Right cardiac atrium (tissue), 5 donors: ENCODE data around the gene RAB30. TPM values are rescaled to one million over a fixed set of nuclear protein-coding genes. Genes with fewer than 3 reads are reported as not detected.
A peak's percentile ranks its signal among the peaks of the same experiment; 100 is the strongest.

Experiments
- ATAC-seq, 2 donors: fragments of 200-7000 bp; cut with Tn5 transposase; one replicate each; pipeline versions ENCODE4 v1.8.0 to v1.9.1; 2020; ENCODE audit warnings: moderate library complexity in 2 of 2, mild to moderate bottlenecking in 1 of 2
- DNase-seq, 3 donors: peaks; one replicate each; pipeline ENCODE4 v3.0.0-alpha.2; 2020
- H3K27ac ChIP-seq: one replicate; pipeline ENCODE4 v1.5.1; 2013; ENCODE audit warnings: mild to moderate bottlenecking, low read length, control low read depth, moderate library complexity
- H3K27me3 ChIP-seq: one replicate; pipeline ENCODE4 v1.6.1; 2013; ENCODE audit not compliant: control insufficient read depth, insufficient read depth
- H3K4me1 ChIP-seq: one replicate; pipeline ENCODE4 v1.6.1; 2013; ENCODE audit warnings: low read length; ENCODE audit not compliant: control insufficient read depth, insufficient read depth
- H3K4me3 ChIP-seq: one replicate; pipeline ENCODE4 v1.5.1; 2013; ENCODE audit warnings: low read length, control low read depth
- H3K9me3 ChIP-seq: one replicate; pipeline ENCODE4 v1.6.1; 2013; ENCODE audit warnings: low read length; ENCODE audit not compliant: control insufficient read depth
- WGBS: extraction: QIAGEN DNeasy Blood & Tissue Kit; methylation state at CpG from one replicate; pipeline ENCODE4 v1.1.7; 2013; 5-methylcytosine and 5-hydroxymethylcytosine counted together
- intact Hi-C, 4 donors: fragments of 100-400 bp; cut with DNase I; formaldehyde crosslinking; loops; one replicate each; pipeline versions ENCODE4 v1.11.0 to v1.14.0; 2022 to 2023
- long read RNA-seq, 4 donors: library from polyadenylated mRNA; unstranded; transcript quantifications; one replicate each; pipeline ENCODE4 v2.0.0, GENCODE V29; 2020 to 2021
- polyA plus RNA-seq: library from polyadenylated mRNA; stranded (reverse); fragments of 200-250 nt; gene quantifications from one replicate; pipeline ENCODE4 v1.2.3, GENCODE V29; 2013
- total RNA-seq, 4 donors: library from RNA; stranded (reverse); fragmentation: NEBNext Ultra II Directional; extraction: Animal tissue kit (Norgen Biotek cat#: 25700); gene quantifications; one replicate each; pipeline ENCODE4 v1.2.1, GENCODE V29; 2021
- donor health status: healthy with polysubstance abuse.
- donor health status: DM: no; HTN: yes; CAD: no.
- donor health status: DM: no; HTN: no; CAD: no.
- donor health status: DM: no; HTN: yes; CAD: no; lungs with severe emphysema.
- donor health status: DM: yes; HTN: yes; CAD: no.

RAB30 gene, protein sequence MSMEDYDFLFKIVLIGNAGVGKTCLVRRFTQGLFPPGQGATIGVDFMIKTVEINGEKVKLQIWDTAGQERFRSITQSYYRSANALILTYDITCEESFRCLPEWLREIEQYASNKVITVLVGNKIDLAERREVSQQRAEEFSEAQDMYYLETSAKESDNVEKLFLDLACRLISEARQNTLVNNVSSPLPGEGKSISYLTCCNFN
- total RNA-seq (10 to 100 TPM; 22.3 to 30.6 (median 26.8) TPM), polyA plus RNA-seq (4.6 TPM)
- long read RNA-seq, donor 1, full-length matches to known transcripts = 7 of 17 reads
- long read RNA-seq, donor 1, partial matches to known transcripts = 1 of 17 reads
- long read RNA-seq, donor 1, other reads (novel, unspliced or antisense) = 9 of 17 reads
- long read RNA-seq, donor 2, partial matches to known transcripts = 0 of 12 reads
- long read RNA-seq, donor 2, other reads (novel, unspliced or antisense) = 7 of 12 reads
- long read RNA-seq, donor 3, full-length matches to known transcripts = 13 of 23 reads
- long read RNA-seq, donor 3, partial matches to known transcripts = 0 of 23 reads
- long read RNA-seq, donor 3, other reads (novel, unspliced or antisense) = 10 of 23 reads
- long read RNA-seq, donor 4, partial matches to known transcripts = 0 of 7 reads
- long read RNA-seq, donor 4, other reads (novel, unspliced or antisense) = 2 of 7 reads

DNA sequence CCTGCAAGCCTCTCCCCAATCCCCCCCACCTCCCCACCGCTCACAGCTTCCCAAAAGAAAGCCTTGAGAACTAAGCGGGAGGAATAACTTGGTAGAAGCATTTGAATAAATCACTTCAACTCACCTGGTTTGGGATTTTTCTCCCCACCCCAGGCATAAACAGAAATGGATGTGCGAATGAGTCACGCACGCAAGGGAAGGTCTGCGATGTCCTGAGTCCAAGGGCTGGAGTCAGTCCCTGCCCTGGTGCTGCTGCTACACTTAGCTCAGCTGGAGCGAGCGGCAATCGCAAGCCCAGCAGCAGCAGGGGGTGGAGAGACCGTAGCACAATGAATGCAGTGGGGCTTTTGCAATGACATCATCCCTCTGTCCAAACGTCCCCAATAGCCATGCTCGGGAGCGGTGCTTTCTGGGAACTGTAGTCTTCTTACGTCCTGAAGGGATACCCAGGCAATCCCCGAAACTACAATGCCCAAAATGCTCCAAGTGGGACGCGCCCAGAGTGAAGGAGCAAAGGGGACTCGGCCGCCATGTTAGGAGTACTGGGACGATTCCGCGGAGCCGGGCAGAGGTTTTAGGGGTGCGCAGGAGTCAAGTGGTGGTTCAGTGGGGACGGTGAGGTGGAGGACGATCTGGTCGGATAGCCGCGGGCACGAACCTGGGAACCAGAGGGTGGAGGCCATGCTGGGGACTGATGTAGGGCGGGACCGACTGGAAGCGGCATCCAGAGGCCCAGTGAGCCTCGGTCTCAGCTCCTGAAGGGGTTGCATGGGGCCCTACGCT is at the start of gene RAB30:
TSS of gene RAB30 (minus strand) at position 331 of the 783 bp plus-strand sequence. CDS start 74,581 bp downstream, outside the sequence.
- WGBS = under 1% methylated on average over 35 of the region's 35 CpGs
- Histone ChIP-seq H3K27me3 (no peaks in the 10 kb centered on the region), H3K4me3 (peak within 1 kb of the TSS; percentile 77), H3K9me3 (no peaks in the 10 kb centered on the region), H3K27ac (peak within 1 kb of the TSS; percentile 96), H3K4me1 (peaks cover 5% of the 10 kb centered on the region)
- intact Hi-C loops = loop anchor here in 3 of 4 donors (5.0 to 10.0 kb wide), 4 partner anchors 69 to 147 kb away; partner anchors contain the start of gene PCF11 (in 2 of the 3)
- peak; percentile 96 to 97 (median 97) for DNase-seq
- peak; percentile 98 to 99 for ATAC-seq

DNA sequence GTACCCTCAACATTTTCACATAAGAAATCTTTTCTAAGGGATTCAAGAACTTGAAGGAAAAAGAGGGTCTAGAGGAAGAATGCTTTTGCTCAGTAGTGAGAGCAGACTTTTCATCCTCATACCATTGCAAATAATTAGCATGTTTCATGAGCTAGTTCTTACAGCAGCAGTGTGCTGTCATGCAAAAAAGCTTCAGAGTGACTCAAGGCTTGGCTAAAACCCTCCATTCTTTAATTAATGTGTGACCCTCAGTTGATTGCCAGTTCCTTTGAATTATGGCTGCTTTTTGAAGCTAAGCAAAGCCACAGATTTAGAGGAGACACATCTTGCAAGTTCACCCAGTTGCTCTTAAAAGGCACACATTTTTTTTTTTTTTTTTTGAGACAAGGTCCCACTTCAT is 48.6 kb upstream of the RAB30 start:
- Histone ChIP-seq H3K27ac (no peak overlapping the region), H3K27me3 (no peaks in the 10 kb centered on the region), H3K9me3 (no peaks in the 10 kb centered on the region), H3K4me3 (no peak overlapping the region), H3K4me1 (peaks cover 2% of the 10 kb centered on the region)
- DNase-seq (no peak), ATAC-seq (no peak)
- intact Hi-C loops = no loop called here

DNA sequence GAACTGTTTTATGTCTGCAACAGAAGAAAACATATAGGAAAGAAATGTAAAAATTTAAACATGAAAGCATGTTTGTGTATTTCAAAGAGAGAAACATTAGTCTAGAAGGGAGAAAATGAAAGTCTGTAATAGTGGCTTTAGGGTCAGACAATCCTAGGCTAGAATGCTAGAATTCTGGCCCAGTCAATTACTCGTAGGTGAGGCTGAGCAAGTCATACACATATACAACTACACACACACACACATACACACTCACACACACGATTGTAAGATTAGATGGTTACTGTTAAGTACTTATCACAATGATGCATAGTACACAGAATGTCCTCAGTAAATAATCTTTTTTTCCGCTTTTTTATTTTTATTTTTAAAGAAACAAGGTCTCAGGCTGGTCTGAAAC is 47.5 kb upstream of the RAB30 start:
- Histone ChIP-seq H3K9me3 (no peaks in the 10 kb centered on the region), H3K4me3 (no peak overlapping the region), H3K27me3 (no peaks in the 10 kb centered on the region), H3K4me1 (peaks cover 2% of the 10 kb centered on the region), H3K27ac (no peak overlapping the region)
- DNase-seq (no peak), ATAC-seq (no peak)
- 80% methylated on average over 3 of the region's 3 CpGs for WGBS
- intact Hi-C loops = no loop called here

DNA sequence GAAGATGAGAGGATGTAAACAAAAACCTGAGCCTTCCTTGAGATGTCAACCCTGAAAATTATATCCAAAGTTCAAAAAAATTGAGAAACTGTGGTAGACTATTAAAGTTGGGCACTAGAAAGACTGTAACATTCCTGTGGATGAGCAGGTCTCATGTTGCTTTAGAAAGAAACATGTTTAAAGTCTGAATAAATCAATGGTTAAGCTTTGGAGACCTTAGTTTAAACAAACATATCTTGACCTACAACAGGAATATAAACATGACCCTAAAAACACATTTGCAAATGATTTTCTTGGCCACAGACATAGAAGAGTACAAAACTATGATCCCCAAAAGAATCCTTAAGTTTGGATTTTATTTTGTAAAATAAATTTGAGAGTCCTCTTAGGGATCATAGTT is 47.1 kb upstream of the RAB30 start:
- H3K27me3 ChIP-seq = no peaks in the 10 kb centered on the region
- ATAC-seq (no peak), DNase-seq (no peak)
- intact Hi-C loops = no loop called here
- no peaks in the 10 kb centered on the region for H3K9me3 ChIP-seq
- no peak overlapping the region for H3K27ac ChIP-seq
- peaks cover 2% of the 10 kb centered on the region for H3K4me1 ChIP-seq
- H3K4me3 ChIP-seq = no peak overlapping the region

DNA sequence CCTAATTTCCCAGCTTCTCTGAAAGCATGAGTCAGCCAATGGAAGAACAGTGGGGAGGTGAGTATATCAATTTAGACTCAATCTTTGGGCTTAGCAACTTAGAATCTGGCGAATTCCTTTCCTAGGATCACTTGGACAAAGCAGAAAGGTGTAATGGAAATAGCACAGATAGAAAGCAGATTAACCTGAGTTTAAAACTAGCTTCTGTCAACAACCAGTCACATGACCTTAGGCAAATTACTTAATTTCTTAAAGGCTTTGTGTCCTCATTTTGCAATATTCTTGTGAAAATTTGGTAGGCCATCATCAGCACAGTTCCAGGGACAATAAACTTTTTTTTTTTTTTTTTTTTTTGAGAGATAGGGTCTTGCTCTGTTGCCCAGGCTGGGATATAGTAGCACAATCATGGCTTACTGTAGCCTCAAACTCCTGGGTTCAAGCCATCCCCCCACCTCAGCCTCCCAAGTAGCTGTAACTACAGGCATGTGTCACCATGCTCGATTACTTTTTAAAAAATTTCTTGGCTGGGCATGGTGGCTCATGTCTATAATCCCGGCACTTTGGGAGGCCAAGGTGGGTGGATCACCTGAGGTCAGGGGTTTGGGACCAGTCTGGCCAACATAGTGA is 44.4 kb upstream of the RAB30 start:
- no peak overlapping the region for H3K27ac ChIP-seq
- no peaks in the 10 kb centered on the region for H3K27me3 ChIP-seq
- intact Hi-C loops = no loop called here
- H3K4me3 ChIP-seq = no peak overlapping the region
- H3K4me1 ChIP-seq = peaks cover 2% of the 10 kb centered on the region
- ATAC-seq (no peak), DNase-seq (no peak)
- no peaks in the 10 kb centered on the region for H3K9me3 ChIP-seq
- 91% methylated on average over 3 of the region's 3 CpGs for WGBS

DNA sequence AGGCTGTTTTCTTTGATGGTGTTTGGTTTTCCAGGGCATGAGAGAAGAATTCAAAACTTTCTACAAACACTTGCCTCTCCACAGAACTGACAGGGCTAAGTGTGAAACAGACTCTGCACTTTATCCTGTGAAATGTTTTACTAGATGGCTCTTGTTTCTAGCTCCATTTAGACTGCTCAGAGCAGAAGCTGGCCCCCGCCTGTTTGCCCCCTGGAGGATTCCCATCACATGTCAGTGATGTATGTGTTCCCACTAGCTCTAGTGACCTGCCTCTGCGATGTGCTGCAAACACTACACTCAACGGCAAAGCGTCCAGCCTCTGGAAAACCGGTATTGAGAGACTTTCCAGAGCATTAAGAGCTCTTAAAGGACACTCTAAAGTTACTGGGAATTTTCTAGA is 43.9 kb upstream of the RAB30 start:
- DNase-seq (peak in 2 of 3 donors; percentile 56 to 66), ATAC-seq (peak; percentile 25 to 66)
- Histone ChIP-seq H3K27ac (peak overlapping the region; percentile 38), H3K4me3 (no peak overlapping the region), H3K27me3 (no peaks in the 10 kb centered on the region), H3K9me3 (no peaks in the 10 kb centered on the region), H3K4me1 (peaks cover 2% of the 10 kb centered on the region)
- WGBS = 48% methylated on average over 5 of the region's 5 CpGs
- intact Hi-C loops = no loop called here

DNA sequence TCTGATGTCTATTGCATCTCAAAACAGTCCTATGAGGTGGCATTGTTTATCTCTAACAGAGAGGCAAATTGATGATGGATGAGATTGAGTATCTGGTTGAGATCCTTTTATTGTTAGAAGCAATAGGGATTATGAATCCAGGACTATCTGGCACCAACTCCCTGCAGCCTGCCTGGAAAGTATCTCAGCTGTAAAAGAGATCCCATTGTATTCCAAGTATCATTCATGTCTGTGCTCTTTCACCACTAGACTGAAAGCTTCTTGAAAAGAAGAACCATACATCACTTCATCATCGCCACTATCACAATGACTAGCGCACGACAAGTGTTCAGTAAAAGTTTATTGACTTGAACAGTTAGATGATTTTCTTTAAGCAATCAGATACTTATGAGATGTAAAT is 43.3 kb upstream of the RAB30 start:
- H3K27ac ChIP-seq = no peak overlapping the region
- no peak for ATAC-seq
- no peaks in the 10 kb centered on the region for H3K9me3 ChIP-seq
- no peak overlapping the region for H3K4me3 ChIP-seq
- H3K27me3 ChIP-seq = no peaks in the 10 kb centered on the region
- intact Hi-C loops = no loop called here
- H3K4me1 ChIP-seq = peaks cover 2% of the 10 kb centered on the region
- DNase-seq = no peak
- 86% methylated on average over 3 of the region's 3 CpGs for WGBS

DNA sequence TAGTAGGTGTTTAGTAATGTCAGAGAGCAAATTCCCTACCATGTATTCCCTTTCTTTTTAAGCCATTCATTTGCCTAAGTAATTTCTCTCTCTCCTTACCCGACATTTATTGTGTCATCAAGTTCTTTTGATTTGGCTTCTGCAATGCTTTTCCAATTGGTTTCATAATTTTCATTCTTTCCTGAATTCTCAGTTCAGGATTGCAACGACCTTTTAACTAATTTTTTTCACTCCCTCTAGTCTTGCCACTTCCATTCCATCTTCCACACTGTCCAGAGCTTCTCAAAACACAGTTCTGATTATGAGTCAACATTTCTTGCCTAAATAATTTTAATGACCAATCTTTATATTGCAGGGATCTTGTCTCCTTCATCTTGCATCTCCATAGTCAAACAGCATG is 41.2 kb upstream of the RAB30 start:
- H3K27ac ChIP-seq = no peak overlapping the region
- no peaks in the 10 kb centered on the region for H3K27me3 ChIP-seq
- H3K4me3 ChIP-seq = no peak overlapping the region
- WGBS = 58% methylated on average over 2 of the region's 2 CpGs
- H3K9me3 ChIP-seq = no peaks in the 10 kb centered on the region
- ATAC-seq = no peak
- DNase-seq = no peak
- intact Hi-C loops = no loop called here
- H3K4me1 ChIP-seq = peaks cover 2% of the 10 kb centered on the region

DNA sequence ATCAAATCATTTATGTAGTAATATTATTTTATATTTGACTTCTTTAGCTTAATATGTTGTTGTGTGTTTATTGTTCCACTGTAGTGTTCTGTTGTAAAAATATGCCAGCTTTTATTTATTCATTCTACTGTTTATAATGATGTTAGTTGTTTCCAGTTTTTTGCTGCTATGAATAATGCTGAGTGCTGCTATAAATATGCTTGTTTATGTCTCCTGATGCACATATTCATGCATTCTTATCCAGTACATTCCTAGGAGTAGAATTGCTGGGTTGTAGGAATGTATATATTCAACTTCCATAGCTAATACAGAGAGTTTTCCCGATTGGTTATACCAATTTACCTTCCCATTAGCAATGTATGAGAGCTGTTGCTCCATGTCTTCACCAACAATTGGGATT is 33.5 kb upstream of the RAB30 start:
- H3K4me3 ChIP-seq = no peak overlapping the region
- no peaks in the 10 kb centered on the region for H3K9me3 ChIP-seq
- no peak for ATAC-seq
- H3K4me1 ChIP-seq = no peaks in the 10 kb centered on the region
- H3K27ac ChIP-seq = no peak overlapping the region
- intact Hi-C loops = no loop called here
- no peaks in the 10 kb centered on the region for H3K27me3 ChIP-seq
- no peak for DNase-seq
- WGBS = 87% methylated on average over 1 of the region's 1 CpG

DNA sequence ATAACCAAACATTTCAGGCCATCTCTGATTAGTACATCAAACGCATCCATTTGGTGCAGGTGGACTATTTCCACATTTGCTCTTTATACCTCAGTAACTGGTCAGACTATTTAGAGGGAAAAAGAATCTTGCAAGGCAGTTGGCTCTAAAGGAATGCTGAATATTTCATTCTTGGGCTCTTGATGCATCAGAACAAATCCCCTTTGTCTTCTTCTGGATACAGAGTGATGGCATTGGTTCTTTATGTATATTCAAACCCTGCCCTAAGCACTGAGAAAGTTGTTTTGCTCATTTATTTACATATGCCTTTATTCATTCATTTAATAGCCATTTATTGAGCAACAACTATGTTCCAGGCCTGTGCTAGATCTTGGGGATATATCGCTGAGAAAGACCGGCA is 31.1 kb upstream of the RAB30 start:
- DNase-seq (no peak), ATAC-seq (no peak)
- H3K27ac ChIP-seq = no peak overlapping the region
- no peaks in the 10 kb centered on the region for H3K9me3 ChIP-seq
- H3K27me3 ChIP-seq = no peaks in the 10 kb centered on the region
- H3K4me1 ChIP-seq = no peaks in the 10 kb centered on the region
- no peak overlapping the region for H3K4me3 ChIP-seq
- intact Hi-C loops = no loop called here
- WGBS = 94% methylated on average over 3 of the region's 3 CpGs
